GM12864 (cell line): ENCODE data around the gene RAVER1.

Experiments
- DNase-seq: peaks from one replicate; pipeline ENCODE4 v3.0.0-alpha.2; 2011; ENCODE audit warnings: low read depth
- H3K4me3 ChIP-seq: 2 replicates; pipeline ENCODE4 v1.5.1; 2011; ENCODE audit warnings: mild to moderate bottlenecking, low read depth, low read length, control low read depth
- TF ChIP-seq, protein P1 (sequence below): IDR thresholded peaks from 2 replicates; pipeline ENCODE4 v1.5.1; 2011; ENCODE audit warnings: low read depth, mild to moderate bottlenecking, moderate library complexity, low read length, control low read depth, inconsistent platforms; ENCODE audit errors: missing control alignments

RAVER1 gene

DNA sequence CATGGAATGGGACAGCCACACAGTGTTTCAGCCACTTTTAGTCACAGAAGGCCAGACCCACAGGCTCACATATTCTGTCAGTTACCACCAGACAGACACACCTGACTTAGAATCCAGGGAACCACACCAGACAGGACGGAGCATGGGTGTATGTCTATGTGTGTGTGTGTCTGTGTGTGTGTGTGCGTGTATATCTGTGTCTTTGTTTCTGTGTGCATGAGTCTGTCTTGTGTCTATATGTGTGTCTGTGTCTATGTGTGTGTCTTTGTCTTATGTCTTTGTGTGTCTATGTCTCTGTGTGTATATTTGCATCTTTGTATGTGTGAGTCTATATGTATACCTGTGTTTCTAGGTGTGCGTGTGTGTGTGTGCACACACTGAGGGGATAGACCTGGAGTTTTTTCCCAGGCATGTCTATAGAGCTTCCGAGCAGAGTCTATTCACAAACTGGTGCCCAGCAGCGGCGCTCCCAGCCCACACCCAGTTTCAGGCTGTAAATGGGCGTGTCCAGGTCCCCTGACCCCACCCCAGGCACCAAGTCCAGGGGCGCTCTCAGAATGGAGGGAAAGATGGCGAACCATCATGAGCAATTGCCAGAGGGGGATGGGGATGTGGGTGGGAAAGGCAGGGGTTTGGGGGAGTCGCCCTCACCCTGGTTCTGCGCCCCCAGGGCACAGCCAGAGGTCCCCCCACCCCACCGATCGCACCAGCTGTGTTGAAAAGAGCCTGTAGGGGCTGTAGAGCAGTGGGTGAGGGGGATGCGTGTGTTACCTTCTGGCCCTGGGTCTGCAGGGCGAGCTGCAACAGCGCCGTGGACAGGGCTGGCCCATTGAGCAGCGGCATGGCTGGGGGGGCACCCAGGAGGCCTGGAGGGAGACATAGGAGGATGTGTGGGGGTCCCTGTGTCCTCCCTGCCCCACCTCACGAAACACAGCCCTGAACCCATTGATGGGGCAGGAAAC is 11.2 kb downstream of the RAVER1 start:
- TF ChIP-seq, protein P1, sequence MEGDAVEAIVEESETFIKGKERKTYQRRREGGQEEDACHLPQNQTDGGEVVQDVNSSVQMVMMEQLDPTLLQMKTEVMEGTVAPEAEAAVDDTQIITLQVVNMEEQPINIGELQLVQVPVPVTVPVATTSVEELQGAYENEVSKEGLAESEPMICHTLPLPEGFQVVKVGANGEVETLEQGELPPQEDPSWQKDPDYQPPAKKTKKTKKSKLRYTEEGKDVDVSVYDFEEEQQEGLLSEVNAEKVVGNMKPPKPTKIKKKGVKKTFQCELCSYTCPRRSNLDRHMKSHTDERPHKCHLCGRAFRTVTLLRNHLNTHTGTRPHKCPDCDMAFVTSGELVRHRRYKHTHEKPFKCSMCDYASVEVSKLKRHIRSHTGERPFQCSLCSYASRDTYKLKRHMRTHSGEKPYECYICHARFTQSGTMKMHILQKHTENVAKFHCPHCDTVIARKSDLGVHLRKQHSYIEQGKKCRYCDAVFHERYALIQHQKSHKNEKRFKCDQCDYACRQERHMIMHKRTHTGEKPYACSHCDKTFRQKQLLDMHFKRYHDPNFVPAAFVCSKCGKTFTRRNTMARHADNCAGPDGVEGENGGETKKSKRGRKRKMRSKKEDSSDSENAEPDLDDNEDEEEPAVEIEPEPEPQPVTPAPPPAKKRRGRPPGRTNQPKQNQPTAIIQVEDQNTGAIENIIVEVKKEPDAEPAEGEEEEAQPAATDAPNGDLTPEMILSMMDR: no peak
- no peak overlapping the region for H3K4me3 ChIP-seq
- no peak for DNase-seq

DNA sequence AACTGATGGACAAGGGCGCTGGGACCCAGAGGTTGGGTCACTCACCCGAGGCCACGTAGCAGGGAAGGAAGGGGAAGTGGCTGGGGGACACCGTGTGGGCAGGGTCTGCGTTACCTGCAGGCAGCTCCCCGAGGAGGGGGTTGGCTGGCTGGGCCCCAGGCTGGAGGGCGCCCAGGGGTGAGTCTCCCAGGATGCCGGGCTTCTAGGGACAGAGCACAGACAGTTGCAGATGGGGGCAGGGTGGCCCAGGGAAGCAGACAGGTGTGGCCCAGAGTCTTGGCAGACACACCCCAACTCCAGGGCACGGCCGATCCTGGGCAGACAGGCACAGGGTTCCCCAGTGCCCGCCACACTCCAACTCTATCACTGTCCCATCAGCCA is 11.9 kb downstream of the RAVER1 start:
- TF ChIP-seq, protein P1: no peak
- no peak overlapping the region for H3K4me3 ChIP-seq
- DNase-seq: no peak

DNA sequence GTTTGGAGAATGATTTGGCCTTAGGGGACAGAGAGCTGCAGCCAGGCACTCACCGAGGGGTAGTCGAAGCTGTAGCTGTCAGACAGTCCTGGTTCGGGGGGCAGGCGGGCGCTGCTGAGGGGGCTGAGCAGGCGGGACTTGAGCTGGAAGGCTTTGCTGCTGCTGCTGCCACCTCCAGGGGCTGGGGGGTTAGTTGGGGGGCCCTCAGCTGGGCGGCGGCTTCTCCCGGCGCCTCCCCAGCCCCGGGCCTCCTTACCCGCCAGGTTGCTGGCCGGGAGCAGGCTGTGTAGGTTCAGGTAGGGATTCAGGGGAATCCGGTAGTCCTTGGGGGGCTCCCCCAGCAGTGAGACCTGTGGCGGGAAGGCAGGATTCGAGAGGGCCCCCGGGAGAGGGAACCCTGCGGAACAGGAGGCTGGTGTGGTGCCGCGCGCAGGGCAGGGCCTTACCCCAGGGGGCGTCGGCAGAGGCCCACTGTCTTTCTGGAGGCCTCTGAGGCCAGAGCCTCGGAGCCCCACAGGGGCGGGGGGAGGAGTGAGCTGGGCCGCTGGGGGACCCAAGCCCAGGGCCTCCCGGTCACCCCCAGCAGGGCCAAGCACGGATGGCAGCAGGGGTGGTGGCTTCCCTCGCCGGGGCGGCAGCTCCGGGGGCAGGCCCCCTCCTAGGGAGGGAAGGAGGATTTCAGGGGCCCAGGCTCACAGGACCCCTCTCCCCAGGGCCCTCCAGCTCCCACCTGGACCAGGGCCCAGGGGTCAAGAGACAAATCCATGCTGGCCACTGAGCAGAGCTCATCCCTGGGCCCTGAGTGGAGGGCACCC is 12.5 kb downstream of the RAVER1 start:
- no peak overlapping the region for H3K4me3 ChIP-seq
- TF ChIP-seq, protein P1: no peak
- DNase-seq: no peak

DNA sequence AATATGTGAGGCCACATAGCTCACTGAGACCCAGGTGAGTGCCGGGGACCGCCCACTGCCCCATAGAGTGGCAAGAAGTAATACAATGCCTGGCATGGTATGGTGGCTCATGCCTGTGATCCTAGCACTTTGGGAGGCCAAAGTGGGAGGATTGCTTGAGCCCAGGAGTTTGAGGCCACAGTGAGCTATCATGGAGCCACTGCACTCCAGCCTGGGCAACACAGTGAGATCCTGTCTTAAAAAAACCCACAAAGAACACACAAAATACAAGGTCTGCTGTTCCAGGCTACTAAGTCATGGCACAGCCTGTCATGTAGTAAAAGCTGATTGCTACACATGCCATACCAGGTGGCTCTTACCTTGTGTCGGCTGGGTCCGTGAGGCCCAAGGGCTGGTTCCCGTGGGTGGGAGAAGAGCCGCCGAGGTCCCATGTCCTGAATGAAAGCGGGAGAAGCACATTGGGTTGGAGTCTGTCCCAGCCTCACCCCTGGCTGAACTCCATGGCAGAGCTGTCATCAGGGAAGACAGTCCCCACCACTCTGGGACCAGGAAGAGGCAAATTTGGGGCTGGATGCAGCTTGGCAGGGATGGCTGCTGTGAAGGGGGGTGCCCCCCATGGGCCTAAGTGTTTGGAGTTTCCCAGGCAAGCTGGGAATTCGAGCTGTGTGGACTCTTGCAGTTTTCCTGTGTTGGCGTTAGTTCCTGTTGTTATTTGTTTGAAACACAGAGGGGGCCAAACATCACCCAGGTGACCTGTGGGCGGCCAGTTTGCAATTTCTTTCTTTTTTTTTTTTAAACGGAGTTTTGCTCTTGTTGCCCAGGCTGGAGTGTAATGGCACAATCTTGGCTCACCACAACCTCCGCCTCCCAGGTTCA is 14.3 kb downstream of the RAVER1 start:
- TF ChIP-seq, protein P1: no peak
- no peak overlapping the region for H3K4me3 ChIP-seq
- no peak for DNase-seq

DNA sequence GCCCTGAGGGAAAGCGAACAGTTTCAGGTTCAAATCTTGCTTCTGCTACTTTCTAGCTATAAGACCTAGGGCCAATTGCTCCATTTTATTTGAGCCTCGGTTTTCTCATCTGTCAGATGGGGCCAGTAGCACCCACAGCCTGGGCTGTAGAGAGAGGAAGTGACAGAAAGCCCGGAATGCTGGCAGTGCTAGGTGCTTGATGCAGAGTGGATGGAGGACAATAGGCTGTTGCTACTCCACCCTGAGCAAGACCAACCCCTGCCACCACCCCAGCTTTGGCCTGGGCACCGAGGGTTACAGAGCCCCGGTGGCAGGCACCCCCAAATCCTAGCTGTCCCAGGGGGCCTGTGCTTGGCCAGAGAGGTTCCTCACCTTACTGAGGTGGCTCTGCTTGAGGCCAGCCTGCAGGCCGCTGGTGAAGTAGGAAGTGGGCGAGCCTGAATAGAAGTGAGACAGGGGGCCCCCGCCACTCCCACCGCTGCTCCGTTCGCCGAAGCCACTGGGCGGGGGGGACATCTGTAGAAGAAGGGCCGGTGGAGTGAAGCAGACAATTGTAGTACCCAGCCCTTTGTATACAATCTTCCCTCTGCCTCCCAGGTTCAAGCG is 15.4 kb downstream of the RAVER1 start:
- H3K4me3 ChIP-seq: no peak overlapping the region
- TF ChIP-seq, protein P1: no peak
- DNase-seq: no peak
